ENCODE measurements around the gene CCDC178. TPM values are rescaled to one million over a fixed set of nuclear protein-coding genes. Genes with fewer than 3 reads are reported as not detected.

CCDC178 gene, protein sequence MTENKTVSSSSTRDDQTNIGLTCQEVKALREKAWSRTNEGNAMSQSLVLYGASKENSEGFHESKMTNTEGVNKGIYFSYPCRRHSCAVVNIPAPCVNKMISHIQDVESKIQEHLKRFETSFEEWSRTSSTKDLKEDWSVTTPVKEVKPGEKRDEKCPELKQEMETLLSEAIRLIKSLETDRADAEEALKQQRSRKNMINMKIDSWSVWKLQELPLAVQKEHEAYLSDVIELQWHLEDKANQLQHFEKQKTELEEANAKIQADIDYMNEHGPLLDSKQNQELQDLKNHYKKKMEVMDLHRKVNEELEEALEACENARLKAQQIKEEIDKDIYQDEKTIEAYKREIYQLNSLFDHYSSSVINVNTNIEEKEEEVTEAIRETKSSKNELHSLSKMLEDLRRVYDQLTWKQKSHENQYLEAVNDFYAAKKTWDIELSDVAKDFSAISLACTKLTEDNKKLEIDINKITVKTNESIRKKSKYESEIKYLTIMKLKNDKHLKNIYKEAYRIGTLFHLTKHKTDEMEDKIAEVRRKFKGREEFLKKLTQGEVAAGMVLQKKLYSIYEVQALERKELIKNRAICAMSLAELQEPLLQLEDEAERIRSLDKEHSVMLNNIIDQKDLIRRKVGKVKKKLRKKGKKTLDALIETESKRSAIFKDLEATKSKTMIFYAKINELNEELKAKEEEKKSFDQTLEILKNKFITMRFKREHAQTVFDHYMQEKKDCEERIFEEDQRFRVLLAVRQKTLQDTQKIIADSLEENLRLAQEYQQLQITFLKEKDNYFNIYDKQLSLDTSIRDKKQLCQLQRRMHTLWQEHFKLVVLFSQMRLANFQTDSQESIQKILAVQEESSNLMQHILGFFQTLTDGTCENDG
- polyA plus RNA-seq (2013, experiment 1 of 2), result 0.40 TPM
- polyA plus RNA-seq (2013, experiment 2 of 2), result 0.76 TPM

- H3K4me1 ChIP-seq (ENCODE audit: insufficient read depth, low read length), result no peaks in the 10 kb centered on the region
- no peaks in the 10 kb centered on the region for H3K36me3 ChIP-seq (ENCODE audit: insufficient read depth, low read length)
- WGBS, result under 1% methylated on average over 76 of the region's 77 CpGs
- peak within 1 kb of the TSS; percentile 64 for H3K4me3 ChIP-seq (ENCODE audit: low read length)
- peaks cover 18% of the 10 kb centered on the region for H3K27me3 ChIP-seq (ENCODE audit: insufficient read depth, low read length)
- no peak within 1 kb of the TSS for H3K27ac ChIP-seq (ENCODE audit: low read depth, low read length)
- peak within 1 kb of the TSS; percentile 65 for H3K9ac ChIP-seq (ENCODE audit: low read depth, low read length)
- no peaks in the 10 kb centered on the region for H3K9me3 ChIP-seq (ENCODE audit: insufficient read depth, low read depth, low read length)
Observed at GRCh38 chr18:33440060-33441043, at the start of gene CCDC178. TSS of gene CCDC178 (minus strand) at chr18:33440721. CDS start at chr18:33412088, 28,633 bp downstream.

- no peak overlapping the region for H3K27ac ChIP-seq (ENCODE audit: low read depth, low read length)
- no CpG with 5 or more reads among the region's 1 CpG for WGBS
Observed at GRCh38 chr18:33483908-33484307, 43.4 kb upstream of the CCDC178 start.

GRCh38 chr18:33472509-33472908 lies 32.0 kb upstream of the CCDC178 start:
- WGBS, result 56% methylated on average over 1 of the region's 3 CpGs
- Histone ChIP-seq H3K4me1 (ENCODE audit: insufficient read depth, low read length) (peaks cover 28% of the 10 kb centered on the region), H3K27me3 (ENCODE audit: insufficient read depth, low read length) (no peaks in the 10 kb centered on the region), H3K9ac (ENCODE audit: low read depth, low read length) (no peak overlapping the region), H3K4me3 (ENCODE audit: low read length) (no peak overlapping the region), H3K9me3 (ENCODE audit: insufficient read depth, low read depth, low read length) (no peaks in the 10 kb centered on the region), H3K36me3 (ENCODE audit: insufficient read depth, low read length) (no peaks in the 10 kb centered on the region), H3K27ac (ENCODE audit: low read depth, low read length) (peak overlapping the region; percentile 17; the same call in 1 of the 2 replicates)

More at GRCh38 chr18:33483908-33484307, 43.4 kb upstream of the CCDC178 start:
- Histone ChIP-seq H3K36me3 (ENCODE audit: insufficient read depth, low read length) (no peaks in the 10 kb centered on the region), H3K9me3 (ENCODE audit: insufficient read depth, low read depth, low read length) (no peaks in the 10 kb centered on the region), H3K4me3 (ENCODE audit: low read length) (no peak overlapping the region), H3K4me1 (ENCODE audit: insufficient read depth, low read length) (no peaks in the 10 kb centered on the region), H3K9ac (ENCODE audit: low read depth, low read length) (no peak overlapping the region), H3K27me3 (ENCODE audit: insufficient read depth, low read length) (no peaks in the 10 kb centered on the region)

GRCh38 chr18:33470216-33470615 lies 29.7 kb upstream of the CCDC178 start:
- H3K4me3 ChIP-seq (ENCODE audit: low read length), result no peak overlapping the region
- H3K9me3 ChIP-seq (ENCODE audit: insufficient read depth, low read depth, low read length), result no peaks in the 10 kb centered on the region
- no peak overlapping the region for H3K9ac ChIP-seq (ENCODE audit: low read depth, low read length)
- H3K27ac ChIP-seq (ENCODE audit: low read depth, low read length), result no peak overlapping the region
- no peaks in the 10 kb centered on the region for H3K27me3 ChIP-seq (ENCODE audit: insufficient read depth, low read length)
- no peaks in the 10 kb centered on the region for H3K36me3 ChIP-seq (ENCODE audit: insufficient read depth, low read length)
- peaks cover 28% of the 10 kb centered on the region for H3K4me1 ChIP-seq (ENCODE audit: insufficient read depth, low read length)
- WGBS, result 100% methylated on average over 1 of the region's 2 CpGs

- H3K27ac ChIP-seq (ENCODE audit: low read depth, low read length), result no peak overlapping the region
- WGBS, result 98% methylated on average over 3 of the region's 3 CpGs
- H3K4me1 ChIP-seq (ENCODE audit: insufficient read depth, low read length), result peaks cover 28% of the 10 kb centered on the region
- no peak overlapping the region for H3K4me3 ChIP-seq (ENCODE audit: low read length)
- H3K36me3 ChIP-seq (ENCODE audit: insufficient read depth, low read length), result no peaks in the 10 kb centered on the region
- no peak overlapping the region for H3K9ac ChIP-seq (ENCODE audit: low read depth, low read length)
- no peaks in the 10 kb centered on the region for H3K9me3 ChIP-seq (ENCODE audit: insufficient read depth, low read depth, low read length)
- H3K27me3 ChIP-seq (ENCODE audit: insufficient read depth, low read length), result no peaks in the 10 kb centered on the region
Observed at GRCh38 chr18:33469699-33470098, 29.2 kb upstream of the CCDC178 start.

DNA sequence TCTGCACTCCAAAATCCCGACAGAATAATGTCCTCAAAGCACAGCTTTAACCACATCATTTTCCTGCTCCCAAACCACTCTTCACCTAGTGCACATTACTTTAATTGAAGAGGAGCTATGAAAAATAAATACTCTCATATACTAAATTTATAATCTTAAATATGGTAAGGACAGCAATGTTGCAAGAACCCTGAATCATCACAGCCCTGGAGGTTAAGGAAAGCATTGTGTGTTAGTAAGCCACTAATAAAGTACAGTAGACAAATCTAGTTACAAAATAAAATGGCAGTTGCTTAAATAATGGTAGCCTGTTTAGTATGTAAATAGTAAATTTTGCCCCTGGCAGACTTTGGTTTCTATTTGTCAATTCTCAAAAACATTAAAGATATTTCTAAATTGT lies 27.0 kb upstream of the CCDC178 start:
- Histone ChIP-seq H3K27ac (ENCODE audit: low read depth, low read length) (no peak overlapping the region), H3K4me1 (ENCODE audit: insufficient read depth, low read length) (peaks cover 21% of the 10 kb centered on the region), H3K4me3 (ENCODE audit: low read length) (no peak overlapping the region), H3K9ac (ENCODE audit: low read depth, low read length) (no peak overlapping the region), H3K9me3 (ENCODE audit: insufficient read depth, low read depth, low read length) (no peaks in the 10 kb centered on the region), H3K27me3 (ENCODE audit: insufficient read depth, low read length) (no peaks in the 10 kb centered on the region), H3K36me3 (ENCODE audit: insufficient read depth, low read length) (no peaks in the 10 kb centered on the region)
- WGBS, result 94% methylated on average over 1 of the region's 1 CpG

- Histone ChIP-seq H3K4me1 (ENCODE audit: insufficient read depth, low read length) (peaks cover 14% of the 10 kb centered on the region; the same call in 1 of the 2 replicates), H3K27me3 (ENCODE audit: insufficient read depth, low read length) (no peaks in the 10 kb centered on the region), H3K27ac (ENCODE audit: low read depth, low read length) (no peak overlapping the region), H3K36me3 (ENCODE audit: insufficient read depth, low read length) (no peaks in the 10 kb centered on the region), H3K4me3 (ENCODE audit: low read length) (no peak overlapping the region), H3K9ac (ENCODE audit: low read depth, low read length) (no peak overlapping the region), H3K9me3 (ENCODE audit: insufficient read depth, low read depth, low read length) (no peaks in the 10 kb centered on the region)
- WGBS, result 100% methylated on average over 1 of the region's 1 CpG
Observed at GRCh38 chr18:33466822-33467221, 26.3 kb upstream of the CCDC178 start.

GRCh38 chr18:33460681-33461080 lies 20.2 kb upstream of the CCDC178 start:
- H3K27me3 ChIP-seq (ENCODE audit: insufficient read depth, low read length), result no peaks in the 10 kb centered on the region
- H3K27ac ChIP-seq (ENCODE audit: low read depth, low read length), result no peak overlapping the region
- 90% methylated on average over 1 of the region's 1 CpG for WGBS
- H3K9me3 ChIP-seq (ENCODE audit: insufficient read depth, low read depth, low read length), result no peaks in the 10 kb centered on the region
- no peak overlapping the region for H3K9ac ChIP-seq (ENCODE audit: low read depth, low read length)
- no peak overlapping the region for H3K4me3 ChIP-seq (ENCODE audit: low read length)
- H3K36me3 ChIP-seq (ENCODE audit: insufficient read depth, low read length), result no peaks in the 10 kb centered on the region
- H3K4me1 ChIP-seq (ENCODE audit: insufficient read depth, low read length), result no peaks in the 10 kb centered on the region

DNA sequence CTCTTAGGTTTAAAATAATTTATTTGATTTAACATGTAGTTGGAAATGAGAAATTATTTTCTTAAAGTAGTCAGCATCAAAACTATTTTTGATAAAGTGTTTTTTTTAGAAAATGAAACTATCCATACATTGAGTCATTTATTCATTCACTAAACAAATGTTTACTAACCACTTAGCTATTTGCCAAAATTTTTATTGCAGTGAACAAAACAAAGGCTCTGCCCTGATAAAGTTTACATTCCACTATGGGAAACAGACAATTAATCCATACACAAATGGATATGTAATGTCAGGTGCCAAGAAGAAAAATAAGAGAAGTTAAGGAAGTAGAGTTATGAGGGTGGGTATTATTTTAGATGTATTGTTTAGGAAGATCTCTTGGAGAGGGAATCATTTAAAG lies 19.1 kb upstream of the CCDC178 start:
- Histone ChIP-seq H3K9me3 (ENCODE audit: insufficient read depth, low read depth, low read length) (no peaks in the 10 kb centered on the region), H3K4me3 (ENCODE audit: low read length) (no peak overlapping the region), H3K27me3 (ENCODE audit: insufficient read depth, low read length) (no peaks in the 10 kb centered on the region), H3K9ac (ENCODE audit: low read depth, low read length) (no peak overlapping the region), H3K27ac (ENCODE audit: low read depth, low read length) (no peak overlapping the region), H3K4me1 (ENCODE audit: insufficient read depth, low read length) (no peaks in the 10 kb centered on the region), H3K36me3 (ENCODE audit: insufficient read depth, low read length) (no peaks in the 10 kb centered on the region)

DNA sequence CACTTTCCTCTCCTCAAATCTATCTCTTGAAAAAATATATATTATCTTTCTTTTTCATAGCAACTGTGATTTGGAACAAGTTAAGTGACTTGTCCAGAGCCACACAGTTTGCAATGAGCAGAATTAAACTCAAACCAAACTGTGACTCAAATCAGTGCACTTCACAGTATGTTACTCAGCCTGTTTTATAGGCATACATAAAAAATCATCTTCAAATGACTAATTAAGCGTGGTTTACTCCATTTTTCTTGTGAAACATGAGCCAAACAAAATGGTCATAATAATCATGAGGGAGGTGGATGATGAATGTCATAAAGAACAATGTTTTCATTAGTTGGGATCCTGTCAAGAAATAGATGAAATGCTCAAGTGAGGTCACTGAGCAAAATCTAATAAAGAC lies 6.1 kb upstream of the CCDC178 start:
- peaks cover 7% of the 10 kb centered on the region for H3K27me3 ChIP-seq (ENCODE audit: insufficient read depth, low read length)
- no peak overlapping the region for H3K27ac ChIP-seq (ENCODE audit: low read depth, low read length)
- 8% methylated on average over 1 of the region's 1 CpG for WGBS
- no peaks in the 10 kb centered on the region for H3K9me3 ChIP-seq (ENCODE audit: insufficient read depth, low read depth, low read length)
- H3K4me3 ChIP-seq (ENCODE audit: low read length), result no peak overlapping the region
- H3K9ac ChIP-seq (ENCODE audit: low read depth, low read length), result no peak overlapping the region
- no peaks in the 10 kb centered on the region for H3K4me1 ChIP-seq (ENCODE audit: insufficient read depth, low read length)
- H3K36me3 ChIP-seq (ENCODE audit: insufficient read depth, low read length), result no peaks in the 10 kb centered on the region
